HG03103 (cell line): ENCODE results near the gene SOBP.

Experiments
- ATAC-seq: cut with Tn5 transposase; IDR thresholded peaks from one replicate; pipeline ENCODE4 v1.9.1; 2021; ENCODE audit warnings: low read depth; ENCODE audit not compliant: unreplicated experiment

Gene SOBP

GRCh38 chr6:107578642-107579341, 88.9 kb downstream of the SOBP start:
- no peak for ATAC-seq

- ATAC-seq = no peak
These were observed 89.6 kb downstream of the SOBP start for GRCh38 chr6:107579456-107580056.

- ATAC-seq = no peak
These were observed 92.2 kb downstream of the SOBP start for GRCh38 chr6:107582086-107582485.

- ATAC-seq = no peak
These were observed 94.8 kb downstream of the SOBP start for GRCh38 chr6:107584726-107585125.

- no peak for ATAC-seq
These were observed 96.0 kb downstream of the SOBP start for GRCh38 chr6:107585815-107586435.

- no peak for ATAC-seq
These were observed 97.5 kb downstream of the SOBP start for GRCh38 chr6:107587451-107587850.

DNA sequence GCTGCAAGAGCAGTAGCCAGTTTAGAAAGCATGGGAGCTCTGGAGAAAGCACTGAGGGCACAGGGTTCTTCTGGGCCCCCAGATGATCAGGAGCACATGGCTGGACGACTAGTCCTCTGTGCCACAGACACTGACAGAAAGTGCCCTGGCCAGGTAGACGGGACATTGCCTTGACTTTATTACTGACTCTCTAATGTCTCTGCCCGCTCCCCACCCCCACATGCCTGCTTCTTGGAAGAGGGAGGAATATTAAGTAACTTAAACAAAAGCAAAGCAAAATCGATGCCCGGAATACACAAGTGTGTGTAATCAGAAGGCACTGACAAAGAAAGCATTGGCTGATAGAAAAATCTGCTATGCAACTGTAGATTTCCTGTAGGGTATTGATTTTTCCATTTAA, 99.3 kb downstream of the SOBP start:
- ATAC-seq = no peak

GRCh38 chr6:107589934-107590333, 100.0 kb downstream of the SOBP start:
- ATAC-seq = no peak

DNA sequence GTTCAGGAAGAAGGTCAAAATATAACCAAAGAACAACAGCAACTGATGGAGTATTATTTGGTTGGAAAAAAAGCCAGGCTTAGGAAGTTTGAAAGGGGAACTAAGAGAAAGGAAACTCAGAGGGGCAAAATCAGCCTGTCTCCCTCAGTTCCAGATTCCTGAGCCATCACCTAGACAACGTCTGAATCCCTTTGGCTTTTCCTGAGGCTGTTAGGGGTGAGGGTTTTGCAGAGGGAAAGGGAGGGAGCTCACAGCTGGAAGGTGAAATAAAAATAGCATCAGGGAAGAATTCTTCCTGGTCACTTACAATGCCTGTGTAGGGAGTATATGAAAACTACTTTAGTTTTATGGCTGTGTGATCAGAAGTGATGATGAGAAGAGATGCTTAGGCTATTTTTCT, 100.5 kb downstream of the SOBP start:
- ATAC-seq = no peak

- ATAC-seq = no peak
These were observed 101.4 kb downstream of the SOBP start for GRCh38 chr6:107591346-107591745.

GRCh38 chr6:107592806-107593205, 102.9 kb downstream of the SOBP start:
- ATAC-seq = no peak

DNA sequence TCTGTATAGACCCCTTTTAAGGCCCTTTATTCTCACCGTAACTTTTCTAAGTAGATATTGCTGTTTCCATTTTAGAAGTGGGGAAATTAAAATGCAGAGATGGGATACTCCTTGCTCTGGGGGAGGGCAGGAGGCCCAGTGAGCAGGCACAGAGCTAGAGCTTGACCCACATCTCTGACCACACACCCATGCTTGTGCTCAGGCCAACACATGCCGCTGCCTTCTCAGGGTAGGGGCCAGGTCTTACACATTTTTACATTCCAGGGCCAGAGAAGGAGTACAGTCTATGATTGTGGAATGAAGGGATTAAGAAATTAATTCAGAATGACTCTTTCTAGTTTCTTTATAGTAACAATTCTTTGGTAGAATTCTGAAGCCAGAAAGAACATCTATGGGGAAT, 104.8 kb downstream of the SOBP start:
- ATAC-seq = no peak

GRCh38 chr6:107598091-107598490, 108.2 kb downstream of the SOBP start:
- no peak for ATAC-seq

- ATAC-seq = no peak
These were observed 109.1 kb downstream of the SOBP start for GRCh38 chr6:107599043-107599442.

- ATAC-seq = no peak
These were observed 110.2 kb downstream of the SOBP start for GRCh38 chr6:107600121-107600520.

- ATAC-seq = no peak
These were observed 111.0 kb downstream of the SOBP start for GRCh38 chr6:107600936-107601335.

DNA sequence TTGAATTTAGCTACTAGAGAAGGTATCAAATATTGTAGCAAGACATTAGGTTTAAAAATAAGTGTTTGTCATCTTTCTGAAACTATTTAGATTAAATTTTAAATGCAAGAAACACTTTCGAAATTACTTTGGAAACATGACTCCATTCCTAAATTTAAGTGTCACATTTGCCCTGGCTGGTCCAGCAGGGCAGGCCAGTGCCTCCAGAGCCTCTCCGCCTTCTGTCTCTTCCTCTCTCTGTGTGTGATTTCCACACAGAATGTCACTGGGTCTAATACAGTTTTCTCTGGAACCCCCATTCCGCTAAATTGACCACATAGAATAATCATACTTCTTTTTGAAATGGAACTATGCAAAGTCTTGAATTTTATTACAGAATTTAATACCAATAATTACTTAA, 111.5 kb downstream of the SOBP start:
- no peak for ATAC-seq

DNA sequence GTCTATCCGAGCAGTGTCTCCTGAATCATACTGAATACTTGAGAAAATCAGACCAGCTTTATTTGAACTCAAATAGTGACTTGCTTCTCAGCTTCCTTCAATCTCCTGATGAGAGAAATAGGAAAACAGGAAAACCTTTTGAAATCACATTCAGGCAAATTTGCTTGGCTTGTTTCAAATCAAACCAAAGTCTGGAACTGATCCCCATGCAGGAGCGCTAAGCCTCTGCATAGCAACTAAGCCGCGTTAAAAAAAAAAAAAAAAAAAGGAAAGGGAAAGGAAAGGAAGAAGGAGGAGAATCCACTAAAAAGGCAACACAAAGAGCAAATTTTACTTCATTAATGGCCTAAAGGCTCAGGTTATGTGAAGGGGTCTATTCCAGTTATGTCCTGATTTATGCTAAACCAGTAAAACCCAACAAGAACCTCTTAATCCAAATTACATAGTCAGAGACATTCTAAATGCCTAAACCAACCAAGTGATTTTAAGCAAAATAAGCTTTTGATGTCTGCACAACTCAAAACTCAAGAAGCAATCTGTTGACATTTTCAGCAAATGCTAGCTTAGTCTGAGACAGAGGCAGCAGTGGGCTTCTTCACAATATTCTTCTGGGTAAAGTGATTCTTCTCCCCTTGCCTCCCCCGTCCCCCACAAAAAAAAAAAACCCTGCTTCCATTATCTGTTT, 112.5 kb downstream of the SOBP start:
- ATAC-seq = no peak

- no peak for ATAC-seq
These were observed 113.1 kb downstream of the SOBP start for GRCh38 chr6:107603006-107603370.

DNA sequence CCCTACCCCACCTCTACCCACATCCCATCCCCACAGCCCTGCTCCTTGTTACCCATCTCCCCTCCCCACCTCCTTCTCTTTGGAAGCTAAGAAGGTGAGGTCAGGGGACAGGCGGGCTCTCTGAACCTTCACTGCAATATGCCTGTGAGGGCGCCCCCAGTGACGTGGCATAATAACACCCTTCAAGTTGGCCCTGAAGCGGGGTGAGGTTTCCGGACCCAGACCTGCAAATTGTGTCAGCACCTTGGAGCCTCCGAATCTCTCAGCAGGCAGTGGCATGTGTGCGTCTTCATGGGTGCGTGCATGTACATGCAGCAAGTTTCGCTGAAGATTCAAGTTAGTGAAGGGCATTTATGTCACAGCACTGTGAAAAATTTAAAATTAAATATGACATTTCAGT, 114.6 kb downstream of the SOBP start:
- ATAC-seq = no peak

DNA sequence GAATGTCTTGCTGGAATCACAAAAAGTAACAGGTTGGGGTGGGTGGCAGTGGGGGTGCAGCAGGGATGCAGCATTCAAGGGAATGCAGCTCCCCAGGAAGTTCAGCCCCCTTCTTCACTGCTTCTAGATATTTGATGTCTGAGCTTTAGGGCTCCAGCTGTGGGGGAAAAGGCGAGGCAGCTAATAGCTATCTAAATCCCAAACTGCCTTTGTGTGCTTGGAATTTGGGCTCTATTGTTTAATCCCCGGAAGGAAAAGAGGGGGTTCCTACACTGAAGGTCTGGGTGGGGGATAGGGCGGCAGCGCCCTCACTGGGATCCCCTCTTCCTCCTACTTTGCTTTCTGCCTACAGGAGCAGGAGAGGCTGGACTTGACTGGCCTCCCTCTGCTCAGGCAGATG, 116.5 kb downstream of the SOBP start:
- ATAC-seq = no peak

DNA sequence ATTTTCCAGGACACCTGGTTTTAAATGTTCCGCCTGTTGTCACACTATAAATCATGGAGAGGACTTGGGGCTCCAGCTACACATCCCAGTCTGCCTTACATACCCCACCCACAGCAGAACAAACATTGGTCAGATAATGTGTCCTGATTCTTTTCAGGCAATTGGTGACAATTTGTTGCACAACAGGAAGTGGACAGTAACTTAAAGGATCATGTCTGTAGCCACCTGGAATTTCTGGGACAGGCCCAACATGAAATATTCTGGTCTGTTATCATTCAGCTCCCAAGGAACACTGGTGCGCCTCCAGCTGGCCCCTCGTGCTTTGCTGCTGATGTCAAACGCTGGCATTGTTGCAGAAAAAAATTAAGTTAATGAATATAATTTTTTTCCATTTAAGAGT, 117.2 kb downstream of the SOBP start:
- no peak for ATAC-seq
